Astrocyte (in vitro differentiated cells and primary cell): ENCODE results near the gene P2RX1. TPM values are rescaled to one million over a fixed set of nuclear protein-coding genes. Genes with fewer than 3 reads are reported as not detected.

ENCODE experiments used
- DNase-seq: peaks from one replicate; pipeline ENCODE4 v3.0.0-alpha.2; 2010; ENCODE audit warnings: low read depth
- FAIRE-seq: peaks from 2 replicates; lab custom pipeline; 2011; peaks lifted over from hg19 to GRCh38; lab: Jason Lieb, UNC
- H2AFZ ChIP-seq: 2 replicates; pipeline ENCODE4 v1.6.0; 2012; ENCODE audit warnings: low read depth, low read length, inconsistent platforms
- H3K27ac ChIP-seq: 2 replicates; pipeline ENCODE4 v1.5.1; 2011; ENCODE audit warnings: low read depth, low read length, inconsistent platforms
- H3K27me3 ChIP-seq: 2 replicates; pipeline ENCODE4 v1.6.0; 2011; ENCODE audit warnings: low read length, inconsistent platforms; ENCODE audit not compliant: insufficient read depth
- H3K36me3 ChIP-seq: 2 replicates; pipeline ENCODE4 v1.5.1; 2011; ENCODE audit warnings: low read length, inconsistent platforms; ENCODE audit not compliant: insufficient read depth
- H3K4me1 ChIP-seq: 2 replicates; pipeline ENCODE4 v1.5.1; 2011; ENCODE audit warnings: low read length, inconsistent platforms; ENCODE audit not compliant: insufficient read depth
- H3K4me2 ChIP-seq: 2 replicates; pipeline ENCODE4 v1.6.0; 2012; ENCODE audit warnings: low read length, inconsistent platforms
- H3K4me3 ChIP-seq: 2 replicates; pipeline ENCODE4 v1.5.1; 2011; ENCODE audit warnings: low read depth, mild to moderate bottlenecking, low read length, inconsistent platforms; ENCODE audit not compliant: insufficient read depth
- H3K79me2 ChIP-seq: 2 replicates; pipeline ENCODE4 v1.6.0; 2012; ENCODE audit warnings: mild to moderate bottlenecking, low read length, inconsistent platforms; ENCODE audit not compliant: insufficient read depth
- H3K9ac ChIP-seq: 2 replicates; pipeline ENCODE4 v1.6.0; 2012; ENCODE audit warnings: mild to moderate bottlenecking, low read length, inconsistent platforms
- H3K9me3 ChIP-seq: 2 replicates; pipeline ENCODE4 v1.5.1; 2012; ENCODE audit warnings: low read depth, mild to moderate bottlenecking, low read length, inconsistent platforms; ENCODE audit not compliant: insufficient read depth
- H4K20me1 ChIP-seq: 2 replicates; pipeline ENCODE4 v1.6.0; 2012; ENCODE audit warnings: low read length, inconsistent platforms; ENCODE audit not compliant: insufficient read depth
- H3K27ac Mint-ChIP-seq: one replicate; pipeline ENCODE4 v1.8.0; 2021; ENCODE audit warnings: mild to moderate bottlenecking, mixed read lengths; ENCODE audit not compliant: unreplicated experiment
- H3K27me3 Mint-ChIP-seq: one replicate; pipeline ENCODE4 v1.8.0; 2021; ENCODE audit warnings: low read depth, mixed read lengths; ENCODE audit not compliant: unreplicated experiment
- H3K36me3 Mint-ChIP-seq: one replicate; pipeline ENCODE4 v1.8.0; 2021; ENCODE audit warnings: low read depth, mixed read lengths; ENCODE audit not compliant: unreplicated experiment
- H3K4me1 Mint-ChIP-seq: one replicate; pipeline ENCODE4 v1.8.0; 2021; ENCODE audit warnings: low read depth, mixed read lengths; ENCODE audit not compliant: unreplicated experiment
- H3K4me3 Mint-ChIP-seq: one replicate; pipeline ENCODE4 v1.8.0; 2021; ENCODE audit warnings: mild to moderate bottlenecking, moderate library complexity, mixed read lengths; ENCODE audit not compliant: unreplicated experiment
- H3K9me3 Mint-ChIP-seq: one replicate; pipeline ENCODE4 v1.8.0; 2021; ENCODE audit warnings: mild to moderate bottlenecking, mixed read lengths; ENCODE audit not compliant: unreplicated experiment
- CTCF ChIP-seq: IDR thresholded peaks from 2 replicates; pipeline ENCODE4 v1.5.1; 2011; ENCODE audit warnings: low read depth, mild to moderate bottlenecking, inconsistent platforms, low read length, moderate library complexity; ENCODE audit not compliant: insufficient read depth
- EZH2 ChIP-seq: IDR thresholded peaks from 2 replicates; pipeline ENCODE4 v1.6.1; 2012; ENCODE audit warnings: mild to moderate bottlenecking, low read length, inconsistent platforms; ENCODE audit not compliant: insufficient read depth
- total RNA-seq: library from RNA; stranded (reverse); gene quantifications from 2 replicates; pipeline ENCODE4 v1.2.1, GENCODE V29; 2021

P2RX1 gene
- total RNA-seq, 1 donor from 2014 or later = not detected

- H3K4me2 ChIP-seq = peak overlapping the region; percentile 36
- no peak overlapping the region for H3K4me3 ChIP-seq
- H4K20me1 ChIP-seq = no peaks in the 10 kb centered on the region
- H3K27ac ChIP-seq = no peak overlapping the region
- Mint-ChIP-seq H3K4me1 (peaks cover 1% of the 10 kb centered on the region), H3K27me3 (peaks cover 4% of the 10 kb centered on the region), H3K27ac (no peak overlapping the region), H3K4me3 (no peak overlapping the region), H3K36me3 (peaks cover 10% of the 10 kb centered on the region), H3K9me3 (no peaks in the 10 kb centered on the region)
- TF ChIP-seq CTCF (no peak), EZH2 (no peak)
- no peaks in the 10 kb centered on the region for H3K79me2 ChIP-seq
- FAIRE-seq = no peak
- peak overlapping the region; percentile 25 for H2AFZ ChIP-seq
- DNase-seq = peak; percentile 67
- peaks cover 10% of the 10 kb centered on the region for H3K4me1 ChIP-seq
- no peaks in the 10 kb centered on the region for H3K27me3 ChIP-seq
- H3K36me3 ChIP-seq = peaks cover 2% of the 10 kb centered on the region
- no peak overlapping the region for H3K9ac ChIP-seq
- no peaks in the 10 kb centered on the region for H3K9me3 ChIP-seq
Observed at GRCh38 chr17:3865176-3865575, 51.1 kb downstream of the P2RX1 start.

DNA sequence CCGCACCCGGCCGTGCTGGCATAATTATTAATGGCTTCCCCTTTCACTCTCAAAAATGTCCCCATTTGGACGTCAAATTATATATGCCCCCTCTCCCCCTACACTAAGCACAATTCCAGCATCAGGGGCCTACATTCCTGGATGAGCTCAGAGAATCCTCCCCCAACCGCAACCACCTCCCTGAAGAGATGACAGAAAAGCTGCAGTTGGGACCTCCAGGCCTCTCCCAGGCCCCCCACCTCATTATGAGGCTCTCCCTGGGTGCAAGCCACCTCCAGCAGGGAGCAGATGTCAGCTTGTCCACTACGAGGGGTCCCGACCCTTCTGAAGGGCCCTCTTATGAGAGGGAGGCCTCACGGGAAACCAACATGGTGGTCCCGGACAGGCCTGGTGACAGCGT lies 51.7 kb downstream of the P2RX1 start:
- Histone ChIP-seq H3K36me3 (peaks cover 2% of the 10 kb centered on the region), H4K20me1 (no peaks in the 10 kb centered on the region), H3K9ac (no peak overlapping the region), H2AFZ (no peak overlapping the region), H3K79me2 (no peaks in the 10 kb centered on the region), H3K27me3 (no peaks in the 10 kb centered on the region), H3K4me1 (peaks cover 10% of the 10 kb centered on the region), H3K4me3 (no peak overlapping the region), H3K4me2 (peak overlapping the region; percentile 36), H3K9me3 (no peaks in the 10 kb centered on the region), H3K27ac (no peak overlapping the region)
- H3K27ac Mint-ChIP-seq = no peak overlapping the region
- DNase-seq (no peak), FAIRE-seq (no peak)
- H3K4me3 Mint-ChIP-seq = peak overlapping the region; percentile 73
- H3K27me3 Mint-ChIP-seq = peaks cover 6% of the 10 kb centered on the region
- peaks cover 1% of the 10 kb centered on the region for H3K4me1 Mint-ChIP-seq
- H3K36me3 Mint-ChIP-seq = peaks cover 10% of the 10 kb centered on the region
- H3K9me3 Mint-ChIP-seq = no peaks in the 10 kb centered on the region
- no peak for TF ChIP-seq CTCF
- TF ChIP-seq EZH2 = no peak

GRCh38 chr17:3861761-3862681 lies 54.2 kb downstream of the P2RX1 start:
- no peaks in the 10 kb centered on the region for H3K9me3 ChIP-seq
- no peak for FAIRE-seq
- no peak overlapping the region for H3K4me3 Mint-ChIP-seq
- H3K27me3 Mint-ChIP-seq = peaks cover 7% of the 10 kb centered on the region
- H3K27ac ChIP-seq = no peak overlapping the region
- DNase-seq = no peak
- H3K9me3 Mint-ChIP-seq = no peaks in the 10 kb centered on the region
- no peaks in the 10 kb centered on the region for H3K4me1 Mint-ChIP-seq
- no peaks in the 10 kb centered on the region for H4K20me1 ChIP-seq
- H2AFZ ChIP-seq = no peak overlapping the region
- peaks cover 2% of the 10 kb centered on the region for H3K36me3 ChIP-seq
- TF ChIP-seq EZH2 = no peak
- TF ChIP-seq CTCF = no peak
- no peak overlapping the region for H3K9ac ChIP-seq
- no peaks in the 10 kb centered on the region for H3K27me3 ChIP-seq
- peaks cover 10% of the 10 kb centered on the region for H3K36me3 Mint-ChIP-seq
- H3K4me1 ChIP-seq = peaks cover 10% of the 10 kb centered on the region
- no peaks in the 10 kb centered on the region for H3K79me2 ChIP-seq
- no peak overlapping the region for H3K27ac Mint-ChIP-seq
- no peak overlapping the region for H3K4me2 ChIP-seq
- H3K4me3 ChIP-seq = no peak overlapping the region
